Ishikawa (cell line): Measurements from ENCODE around the gene ACAA1.
A peak's percentile ranks its signal among the peaks of the same experiment; 100 is the strongest.

Experiments used
- CEBPB ChIP-seq: IDR thresholded peaks from 2 replicates; pipeline ENCODE4 v1.6.1; 2012
- CREB1 ChIP-seq: IDR thresholded peaks from 2 replicates; pipeline ENCODE4 v1.6.1; 2012; ENCODE audit warnings: low read depth
- EGR1 ChIP-seq: IDR thresholded peaks from 2 replicates; pipeline ENCODE4 v1.6.1; 2012
- EP300 ChIP-seq: IDR thresholded peaks from 2 replicates; pipeline ENCODE4 v1.6.1; 2012; ENCODE audit warnings: borderline replicate concordance
- FOXM1 ChIP-seq: IDR thresholded peaks from 2 replicates; pipeline ENCODE4 v1.6.1; 2012; ENCODE audit warnings: low read depth, borderline replicate concordance
- NFIC ChIP-seq: IDR thresholded peaks from 2 replicates; pipeline ENCODE4 v1.6.1; 2012
- RAD21 ChIP-seq: IDR thresholded peaks from 2 replicates; pipeline ENCODE4 v1.6.1; 2012; ENCODE audit warnings: low read depth
- TAF1 ChIP-seq: IDR thresholded peaks from 2 replicates; pipeline ENCODE4 v1.6.1; 2012; ENCODE audit warnings: low read depth, mild to moderate bottlenecking
- TCF12 ChIP-seq: IDR thresholded peaks from 2 replicates; pipeline ENCODE4 v1.6.1; 2012; ENCODE audit warnings: low read depth
- TEAD4 ChIP-seq: IDR thresholded peaks from 2 replicates; pipeline ENCODE4 v1.6.1; 2012
- YY1 ChIP-seq: IDR thresholded peaks from 2 replicates; pipeline ENCODE4 v1.6.1; 2012; ENCODE audit warnings: low read depth
- ZBTB7A ChIP-seq: IDR thresholded peaks from 2 replicates; pipeline ENCODE4 v1.6.1; 2012; ENCODE audit warnings: low read depth
- TF ChIP-seq, protein P1 (sequence below): IDR thresholded peaks from 2 replicates; pipeline ENCODE4 v1.6.1; 2012; ENCODE audit warnings: low read depth, mild to moderate bottlenecking
- TF ChIP-seq, protein P2 (sequence below): IDR thresholded peaks from 2 replicates; pipeline ENCODE4 v1.6.1; 2012
- TF ChIP-seq, protein P3 (sequence below): IDR thresholded peaks from 2 replicates; pipeline ENCODE4 v1.6.1; 2012

ACAA1 gene

DNA sequence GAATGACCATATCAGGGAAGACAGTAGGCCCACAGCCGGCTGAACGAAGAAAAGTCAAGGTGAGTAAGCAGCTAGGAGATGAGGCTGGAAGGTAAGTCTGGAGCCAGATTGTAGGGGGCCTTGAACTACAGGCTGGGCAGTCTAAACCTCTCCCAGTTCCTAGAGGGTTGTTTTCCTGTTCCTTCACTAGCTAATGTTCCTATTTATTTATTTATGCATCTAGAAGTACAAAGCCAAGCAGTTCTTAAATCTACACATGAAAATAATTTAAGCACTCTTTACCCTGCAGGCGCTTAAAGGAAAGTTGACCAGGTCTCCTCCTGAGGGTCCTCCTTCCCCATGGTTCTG lies 3.7 kb downstream of the ACAA1 start:
- TF ChIP-seq, protein P1, sequence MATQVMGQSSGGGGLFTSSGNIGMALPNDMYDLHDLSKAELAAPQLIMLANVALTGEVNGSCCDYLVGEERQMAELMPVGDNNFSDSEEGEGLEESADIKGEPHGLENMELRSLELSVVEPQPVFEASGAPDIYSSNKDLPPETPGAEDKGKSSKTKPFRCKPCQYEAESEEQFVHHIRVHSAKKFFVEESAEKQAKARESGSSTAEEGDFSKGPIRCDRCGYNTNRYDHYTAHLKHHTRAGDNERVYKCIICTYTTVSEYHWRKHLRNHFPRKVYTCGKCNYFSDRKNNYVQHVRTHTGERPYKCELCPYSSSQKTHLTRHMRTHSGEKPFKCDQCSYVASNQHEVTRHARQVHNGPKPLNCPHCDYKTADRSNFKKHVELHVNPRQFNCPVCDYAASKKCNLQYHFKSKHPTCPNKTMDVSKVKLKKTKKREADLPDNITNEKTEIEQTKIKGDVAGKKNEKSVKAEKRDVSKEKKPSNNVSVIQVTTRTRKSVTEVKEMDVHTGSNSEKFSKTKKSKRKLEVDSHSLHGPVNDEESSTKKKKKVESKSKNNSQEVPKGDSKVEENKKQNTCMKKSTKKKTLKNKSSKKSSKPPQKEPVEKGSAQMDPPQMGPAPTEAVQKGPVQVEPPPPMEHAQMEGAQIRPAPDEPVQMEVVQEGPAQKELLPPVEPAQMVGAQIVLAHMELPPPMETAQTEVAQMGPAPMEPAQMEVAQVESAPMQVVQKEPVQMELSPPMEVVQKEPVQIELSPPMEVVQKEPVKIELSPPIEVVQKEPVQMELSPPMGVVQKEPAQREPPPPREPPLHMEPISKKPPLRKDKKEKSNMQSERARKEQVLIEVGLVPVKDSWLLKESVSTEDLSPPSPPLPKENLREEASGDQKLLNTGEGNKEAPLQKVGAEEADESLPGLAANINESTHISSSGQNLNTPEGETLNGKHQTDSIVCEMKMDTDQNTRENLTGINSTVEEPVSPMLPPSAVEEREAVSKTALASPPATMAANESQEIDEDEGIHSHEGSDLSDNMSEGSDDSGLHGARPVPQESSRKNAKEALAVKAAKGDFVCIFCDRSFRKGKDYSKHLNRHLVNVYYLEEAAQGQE = no peak
- no peak for TF ChIP-seq EGR1
- no peak for TF ChIP-seq TAF1
- no peak for TF ChIP-seq TCF12
- no peak for TF ChIP-seq TEAD4
- TF ChIP-seq, protein P2, sequence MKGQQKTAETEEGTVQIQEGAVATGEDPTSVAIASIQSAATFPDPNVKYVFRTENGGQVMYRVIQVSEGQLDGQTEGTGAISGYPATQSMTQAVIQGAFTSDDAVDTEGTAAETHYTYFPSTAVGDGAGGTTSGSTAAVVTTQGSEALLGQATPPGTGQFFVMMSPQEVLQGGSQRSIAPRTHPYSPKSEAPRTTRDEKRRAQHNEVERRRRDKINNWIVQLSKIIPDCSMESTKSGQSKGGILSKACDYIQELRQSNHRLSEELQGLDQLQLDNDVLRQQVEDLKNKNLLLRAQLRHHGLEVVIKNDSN = no peak
- no peak for TF ChIP-seq NFIC
- no peak for TF ChIP-seq ZBTB7A
- TF ChIP-seq, protein P3, sequence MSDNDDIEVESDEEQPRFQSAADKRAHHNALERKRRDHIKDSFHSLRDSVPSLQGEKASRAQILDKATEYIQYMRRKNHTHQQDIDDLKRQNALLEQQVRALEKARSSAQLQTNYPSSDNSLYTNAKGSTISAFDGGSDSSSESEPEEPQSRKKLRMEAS = no peak

DNA sequence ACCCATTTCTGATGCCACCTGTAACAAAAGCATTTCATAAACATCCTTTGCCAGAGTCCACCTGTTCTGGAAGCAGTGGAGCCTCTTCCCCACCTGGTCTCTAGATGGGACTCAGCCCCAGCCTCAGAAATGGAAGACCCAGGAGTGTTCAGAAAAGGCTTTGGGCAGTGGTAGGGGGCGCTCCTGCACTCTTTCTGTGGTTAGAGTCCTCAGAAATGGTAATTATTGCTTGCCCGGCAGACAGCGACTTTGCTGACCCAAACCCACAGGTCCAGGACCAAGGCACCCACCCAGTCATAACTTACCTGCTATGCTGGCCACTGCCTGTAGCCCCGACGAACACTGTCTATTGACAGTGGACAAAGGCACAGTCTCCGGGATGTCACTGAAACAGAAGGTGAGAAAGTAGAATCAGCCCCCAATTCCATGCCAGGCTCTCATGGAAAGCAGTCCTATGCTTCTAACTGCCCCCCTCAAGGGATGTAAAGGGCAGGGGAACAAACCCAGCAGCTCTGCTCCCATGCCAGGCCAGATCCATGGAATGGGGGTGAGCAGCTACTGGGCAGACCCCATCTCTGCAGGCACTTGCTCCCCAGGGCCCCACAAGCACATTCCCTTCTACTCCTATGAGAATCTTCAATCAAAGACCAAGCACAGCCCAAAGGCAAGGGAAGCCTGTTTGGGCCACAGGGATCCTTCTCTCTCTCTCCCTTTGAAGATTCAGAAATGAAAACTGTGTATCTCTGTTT lies 5.1 kb downstream of the ACAA1 start:
- no peak for TF ChIP-seq YY1
- peak; percentile 67 for TF ChIP-seq RAD21

DNA sequence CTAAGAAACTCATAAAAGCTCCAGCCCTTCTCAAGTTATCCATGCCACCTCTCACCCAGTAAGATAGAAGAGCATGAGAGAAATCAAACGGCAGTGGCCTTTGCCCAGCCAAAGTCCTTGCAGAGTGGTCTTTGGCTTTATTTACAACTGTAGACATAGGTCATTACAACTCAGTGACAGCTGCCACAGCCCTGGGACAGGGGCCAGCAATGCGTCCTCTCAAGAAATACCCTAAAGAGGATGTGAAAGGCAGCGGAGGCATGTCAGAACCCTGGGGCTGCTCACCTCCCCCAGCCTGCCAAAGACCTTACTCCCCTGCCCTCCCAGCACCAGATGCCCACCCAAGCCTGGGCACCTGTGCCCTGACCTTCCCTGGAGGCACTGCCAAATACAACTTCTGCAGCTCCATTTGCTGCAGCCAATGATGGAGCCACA lies 6.3 kb downstream of the ACAA1 start:
- TF ChIP-seq EP300 (no peak), TCF12 (no peak), CREB1 (no peak), RAD21 (no peak), TAF1 (no peak), NFIC (no peak), EGR1 (no peak), FOXM1 (no peak)
- TF ChIP-seq, protein P2 = no peak
- TF ChIP-seq, protein P3 = no peak
- TF ChIP-seq, protein P1 = no peak

DNA sequence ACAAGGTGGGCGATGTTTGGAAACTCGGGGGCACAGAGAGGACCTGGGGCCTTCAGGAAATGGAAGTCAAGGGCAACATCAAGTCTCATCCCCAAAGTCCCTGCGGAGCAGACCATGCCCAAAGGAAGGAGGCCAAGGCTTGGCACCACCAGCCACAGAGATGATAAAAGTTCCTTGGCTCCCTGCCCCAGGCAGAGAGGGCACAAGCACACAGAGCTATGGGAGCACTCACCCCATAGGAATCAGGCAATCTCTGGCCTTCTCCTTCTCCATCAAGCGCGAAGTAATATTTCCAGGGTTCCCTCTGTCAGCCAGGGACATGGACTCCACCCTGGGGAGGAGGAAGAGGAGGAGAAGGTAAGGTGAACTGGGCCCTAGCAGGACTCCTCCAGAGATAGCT lies 7.9 kb downstream of the ACAA1 start:
- TF ChIP-seq, protein P3 = no peak
- TF ChIP-seq TEAD4 (no peak), CEBPB (no peak), TCF12 (no peak), NFIC (no peak), CREB1 (no peak), EP300 (no peak), EGR1 (no peak), FOXM1 (no peak), YY1 (no peak), ZBTB7A (no peak), TAF1 (no peak), RAD21 (no peak)
- TF ChIP-seq, protein P2 = no peak
- TF ChIP-seq, protein P1 = no peak
